ENCODE results near the gene ZNF486. TPM values are rescaled to one million over a fixed set of nuclear protein-coding genes. Genes with fewer than 3 reads are reported as not detected.
"Not testable (repeated sequence)": the region's sequence is repeated elsewhere in the genome, so short reads cannot be mapped to it uniquely, and the experiment has no call there.

Gene ZNF486
- total and polyA plus RNA-seq, 2 experiments from 2014 or later = 1.8 to 14.7 TPM

GRCh38 chr19:20151617-20152145 lies 15.3 kb upstream of the ZNF486 start:
- H3K79me2 ChIP-seq = no peaks in the 10 kb centered on the region
- H3K9me2 ChIP-seq (replicated peaks; ENCODE audit: insufficient read depth) = no peaks in the 10 kb centered on the region
- H4K20me1 ChIP-seq (ENCODE audit: insufficient read depth, poor library complexity, severe bottlenecking) = no peaks in the 10 kb centered on the region
- no peak overlapping the region for H3K27ac ChIP-seq
- H3K4me3 ChIP-seq = no peak overlapping the region
- TF ChIP-seq CTCF (IDR thresholded peaks at IDR 0.05; ENCODE audit: poor library complexity) (no peak), EZH2 (IDR thresholded peaks at IDR 0.05; ENCODE audit: borderline replicate concordance) (no peak), EZH2phosphoT487 (IDR thresholded peaks at IDR 0.05; ENCODE audit: low read depth, severe bottlenecking, unreplicated experiment) (no peak)
- no peaks in the 10 kb centered on the region for H3K4me1 ChIP-seq (ENCODE audit: insufficient read depth)
- H3K4me2 ChIP-seq = no peak overlapping the region
- DNase-seq (ENCODE audit: low spot score) = no peak
- no peaks in the 10 kb centered on the region for H3K9me3 ChIP-seq (ENCODE audit: low read depth)
- H3K27me3 ChIP-seq = no peaks in the 10 kb centered on the region
- no peaks in the 10 kb centered on the region for H3K36me3 ChIP-seq (replicated peaks; ENCODE audit: insufficient read depth, low read depth)
- H2AFZ ChIP-seq = no peak overlapping the region
- WGBS (ENCODE audit: low lambda C conversion rate, missing lambda C conversion rate) = 67% methylated on average over 12 of the region's 12 CpGs

DNA sequence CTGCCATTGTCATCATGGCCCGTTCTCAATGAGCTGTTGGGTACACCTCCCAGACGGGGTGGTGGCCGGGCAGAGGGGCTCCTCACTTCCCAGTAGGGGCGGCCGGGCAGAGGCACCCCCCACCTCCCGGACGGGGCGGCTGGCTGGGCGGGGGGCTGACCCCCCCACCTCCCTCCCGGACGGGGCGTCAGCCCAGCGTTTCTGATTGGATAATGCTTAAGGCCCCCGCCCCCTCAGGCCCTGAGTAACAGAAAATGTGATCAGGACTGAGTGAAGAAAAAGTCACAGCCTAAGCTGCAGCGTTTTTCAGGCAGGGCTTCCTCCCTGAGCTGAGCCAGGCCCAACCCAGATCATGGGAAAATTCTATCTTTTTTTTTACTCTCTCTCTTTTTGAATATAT lies 14.5 kb upstream of the ZNF486 start:
- 78% methylated on average over 2 of the region's 15 CpGs for WGBS (ENCODE audit: low lambda C conversion rate, missing lambda C conversion rate)
- not testable (repeated sequence) for H3K4me2 ChIP-seq; H3K27me3 ChIP-seq; H2AFZ ChIP-seq; H3K36me3 ChIP-seq (replicated peaks; ENCODE audit: insufficient read depth, low read depth); H3K4me1 ChIP-seq (ENCODE audit: insufficient read depth); H3K79me2 ChIP-seq; H3K4me3 ChIP-seq; H3K9me3 ChIP-seq (ENCODE audit: low read depth); H4K20me1 ChIP-seq (ENCODE audit: insufficient read depth, poor library complexity, severe bottlenecking); H3K9me2 ChIP-seq (replicated peaks; ENCODE audit: insufficient read depth); DNase-seq (ENCODE audit: low spot score); H3K27ac ChIP-seq

GRCh38 chr19:20153281-20153680 lies 13.7 kb upstream of the ZNF486 start:
- no peak overlapping the region for H3K27ac ChIP-seq
- H4K20me1 ChIP-seq (ENCODE audit: insufficient read depth, poor library complexity, severe bottlenecking) = no peaks in the 10 kb centered on the region
- H3K27me3 ChIP-seq = no peaks in the 10 kb centered on the region
- H3K4me1 ChIP-seq (ENCODE audit: insufficient read depth) = no peaks in the 10 kb centered on the region
- TF ChIP-seq EZH2phosphoT487 (IDR thresholded peaks at IDR 0.05; ENCODE audit: low read depth, severe bottlenecking, unreplicated experiment) (no peak), CTCF (IDR thresholded peaks at IDR 0.05; ENCODE audit: poor library complexity) (no peak), EZH2 (IDR thresholded peaks at IDR 0.05; ENCODE audit: borderline replicate concordance) (no peak)
- WGBS (ENCODE audit: low lambda C conversion rate, missing lambda C conversion rate) = 85% methylated on average over 4 of the region's 4 CpGs
- H3K9me2 ChIP-seq (replicated peaks; ENCODE audit: insufficient read depth) = no peaks in the 10 kb centered on the region
- H2AFZ ChIP-seq = no peak overlapping the region
- no peaks in the 10 kb centered on the region for H3K9me3 ChIP-seq (ENCODE audit: low read depth)
- no peak for DNase-seq (ENCODE audit: low spot score)
- H3K36me3 ChIP-seq (replicated peaks; ENCODE audit: insufficient read depth, low read depth) = no peaks in the 10 kb centered on the region
- H3K4me2 ChIP-seq = no peak overlapping the region
- no peak overlapping the region for H3K4me3 ChIP-seq
- no peaks in the 10 kb centered on the region for H3K79me2 ChIP-seq

DNA sequence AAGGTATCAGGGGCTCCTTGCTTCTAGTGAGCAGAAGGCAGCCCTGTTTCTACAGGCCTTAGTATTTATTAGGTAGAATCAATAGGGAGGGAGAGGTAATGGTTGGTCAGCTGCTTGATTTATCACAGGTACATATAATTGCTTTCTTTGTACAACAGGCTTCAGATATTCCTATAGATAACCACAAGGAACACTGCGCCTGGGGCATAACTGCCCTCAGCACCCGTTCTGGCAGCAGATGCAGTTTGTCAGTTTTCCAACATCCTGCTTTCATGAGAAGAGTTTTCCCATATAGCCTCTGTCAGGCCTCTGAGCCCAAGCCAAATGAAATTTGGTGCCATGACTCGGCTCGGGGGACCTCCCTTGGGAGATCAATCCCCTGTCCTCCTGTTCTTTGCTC lies 12.4 kb upstream of the ZNF486 start:
- no peaks in the 10 kb centered on the region for H3K36me3 ChIP-seq (replicated peaks; ENCODE audit: insufficient read depth, low read depth)
- 68% methylated on average over 4 of the region's 4 CpGs for WGBS (ENCODE audit: low lambda C conversion rate, missing lambda C conversion rate)
- no peak overlapping the region for H2AFZ ChIP-seq
- no peaks in the 10 kb centered on the region for H3K9me2 ChIP-seq (replicated peaks; ENCODE audit: insufficient read depth)
- no peak overlapping the region for H3K27ac ChIP-seq
- no peaks in the 10 kb centered on the region for H3K27me3 ChIP-seq
- no peak overlapping the region for H3K4me2 ChIP-seq
- no peaks in the 10 kb centered on the region for H3K4me1 ChIP-seq (ENCODE audit: insufficient read depth)
- H3K9me3 ChIP-seq (ENCODE audit: low read depth) = no peaks in the 10 kb centered on the region
- no peaks in the 10 kb centered on the region for H4K20me1 ChIP-seq (ENCODE audit: insufficient read depth, poor library complexity, severe bottlenecking)
- H3K79me2 ChIP-seq = no peaks in the 10 kb centered on the region
- DNase-seq (ENCODE audit: low spot score) = no peak
- TF ChIP-seq EZH2 (IDR thresholded peaks at IDR 0.05; ENCODE audit: borderline replicate concordance) = no peak
- no peak for TF ChIP-seq EZH2phosphoT487 (IDR thresholded peaks at IDR 0.05; ENCODE audit: low read depth, severe bottlenecking, unreplicated experiment)
- no peak for TF ChIP-seq CTCF (IDR thresholded peaks at IDR 0.05; ENCODE audit: poor library complexity)
- H3K4me3 ChIP-seq = no peak overlapping the region
